AG09319 (cell line): ENCODE results near the gene TBC1D5.
A peak's percentile ranks its signal among the peaks of the same experiment; 100 is the strongest.

ENCODE experiments used
- DNase-seq: peaks from one replicate; pipeline ENCODE4 v3.0.0-alpha.2; 2010; ENCODE audit warnings: low read depth; ENCODE audit errors: extremely low read depth
- CTCF ChIP-seq: IDR thresholded peaks from 2 replicates; pipeline ENCODE4 v1.5.1; 2011; ENCODE audit warnings: low read depth, mild to moderate bottlenecking, inconsistent platforms, low read length, moderate library complexity

The TBC1D5 gene

DNA sequence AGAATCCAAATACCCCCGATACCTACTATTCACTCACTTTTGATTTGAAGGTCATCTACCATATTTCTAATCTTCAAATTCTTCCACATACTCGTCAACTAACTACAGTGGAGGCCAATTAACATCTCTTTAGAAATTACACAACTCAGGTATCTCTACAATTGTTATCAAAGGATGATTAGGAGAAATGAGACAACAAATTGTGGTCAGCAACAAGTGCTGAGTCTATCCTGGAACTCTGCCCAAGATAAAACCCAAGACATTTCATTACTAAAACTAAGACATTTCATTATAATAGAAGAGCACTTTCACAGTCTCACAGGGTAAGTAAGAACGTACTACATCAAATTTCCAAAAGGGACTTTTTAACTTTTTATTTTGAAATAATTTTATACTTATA, 100.0 kb downstream of the TBC1D5 start:
- TF ChIP-seq CTCF = no peak
- no peak for DNase-seq

DNA sequence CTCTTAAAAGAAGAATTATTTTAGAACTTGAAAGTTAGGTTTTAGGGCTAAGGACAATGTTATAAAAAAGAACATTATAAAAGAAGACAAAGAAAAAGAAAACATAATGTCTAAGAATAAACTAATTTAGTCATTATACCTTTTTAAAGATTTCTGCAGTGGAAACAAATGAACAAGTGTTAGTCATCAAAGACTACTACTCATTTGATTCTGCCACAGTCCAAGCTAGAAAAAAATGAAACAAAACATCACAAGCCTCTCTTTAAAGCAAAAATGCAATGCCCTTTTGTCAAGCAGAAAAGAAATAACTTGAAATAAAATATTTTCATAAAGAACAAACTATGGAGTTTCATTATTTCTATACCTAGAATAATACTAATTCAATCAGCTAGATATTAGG, 102.0 kb downstream of the TBC1D5 start:
- DNase-seq = no peak
- TF ChIP-seq CTCF = no peak

DNA sequence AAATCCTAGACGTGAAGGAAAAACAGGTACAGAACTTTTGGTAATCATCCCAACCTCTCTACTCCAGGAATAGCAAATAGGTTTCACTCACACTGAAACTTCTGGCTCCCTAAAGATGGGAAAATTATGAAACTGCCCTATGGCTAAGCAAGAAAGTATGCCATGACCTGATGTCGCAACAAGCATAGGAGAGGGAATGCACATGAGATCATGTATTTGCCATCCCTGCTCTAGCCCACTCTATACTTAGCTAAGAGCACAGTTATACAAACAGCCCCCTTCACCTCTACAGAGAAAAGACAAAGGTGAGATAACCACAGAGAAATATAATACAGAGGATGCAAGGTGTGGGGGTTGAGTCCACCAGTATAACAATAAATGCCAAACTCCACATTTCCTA, 102.7 kb downstream of the TBC1D5 start:
- DNase-seq = peak; percentile 45

GRCh38 chr3:17639257-17639656, 103.2 kb downstream of the TBC1D5 start:
- no peak for DNase-seq
- no peak for TF ChIP-seq CTCF

More for the DNA sequence above, 102.7 kb downstream of the TBC1D5 start:
- no peak for TF ChIP-seq CTCF

GRCh38 chr3:17638356-17638755, 104.1 kb downstream of the TBC1D5 start:
- no peak for TF ChIP-seq CTCF
- no peak for DNase-seq

- peak; percentile 24 for DNase-seq
Observed at GRCh38 chr3:17635675-17636074, 106.8 kb downstream of the TBC1D5 start.

- TF ChIP-seq CTCF = no peak
- DNase-seq = no peak
Observed at GRCh38 chr3:17634964-17635363, 107.5 kb downstream of the TBC1D5 start.

DNA sequence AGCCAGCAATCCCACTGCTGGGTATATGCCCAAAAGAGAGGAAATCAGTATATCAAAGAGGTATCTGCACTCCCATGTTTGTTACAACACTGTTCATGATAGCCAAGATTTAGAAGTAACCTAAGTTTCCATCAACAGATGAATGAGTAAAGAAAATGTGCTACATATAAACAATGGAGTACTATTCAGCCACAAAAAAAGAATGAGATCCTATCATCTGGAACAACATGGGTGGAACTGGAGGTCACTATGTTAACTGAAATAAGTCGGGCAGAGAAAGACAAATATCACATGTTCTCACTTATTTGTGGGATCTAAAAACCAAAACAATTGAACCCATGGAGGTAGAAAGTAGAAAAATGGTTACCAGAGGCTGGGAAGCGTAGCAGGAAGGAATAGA, 108.2 kb downstream of the TBC1D5 start:
- TF ChIP-seq CTCF = no peak
- no peak for DNase-seq
